GM19463 (cell line): ENCODE data around the gene ATAD2B.

ENCODE experiments used
- ATAC-seq: cut with Tn5 transposase; IDR thresholded peaks from one replicate; pipeline ENCODE4 v1.9.1; 2021; ENCODE audit warnings: mild to moderate bottlenecking, moderate library complexity; ENCODE audit not compliant: unreplicated experiment

Gene ATAD2B

DNA sequence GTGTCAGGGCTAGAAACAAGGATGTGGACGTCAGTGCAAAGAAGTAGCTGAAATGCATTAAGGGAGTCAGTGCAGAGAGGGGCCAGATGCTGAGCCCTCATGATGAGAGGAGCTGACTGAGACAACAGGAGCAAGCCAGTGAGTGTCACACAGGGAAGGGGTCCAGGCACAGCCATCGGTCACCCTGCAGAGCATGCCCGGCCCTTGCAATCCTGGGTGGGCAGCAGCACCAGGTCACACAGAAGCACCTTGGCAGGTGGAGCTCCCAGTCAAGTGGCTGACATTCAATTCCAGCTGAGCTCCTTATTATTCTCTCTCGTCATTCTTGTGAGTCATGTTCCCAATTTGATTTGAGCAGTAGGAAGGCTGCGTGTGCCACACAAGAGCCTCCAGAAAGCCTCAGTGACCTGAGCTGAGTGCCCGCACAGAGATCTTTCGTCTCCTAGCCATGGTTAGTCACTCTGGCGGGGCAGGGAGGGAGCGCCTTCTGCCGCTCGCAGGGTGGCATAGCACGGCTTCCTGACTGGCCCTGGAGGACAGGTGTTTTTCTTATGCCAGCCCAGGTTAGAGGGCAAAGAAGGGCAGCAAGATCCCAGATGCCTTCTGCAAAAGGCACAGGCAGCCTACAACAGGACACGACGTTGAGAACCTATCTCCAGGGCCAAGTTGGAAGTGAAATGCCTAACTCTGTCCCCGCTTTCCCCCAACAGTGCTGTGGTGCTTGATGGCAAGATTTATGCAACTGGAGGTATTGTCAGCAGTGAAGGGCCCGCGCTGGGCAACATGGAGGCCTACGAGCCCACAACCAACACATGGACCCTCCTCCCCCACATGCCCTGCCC is 220.9 kb downstream of the ATAD2B start:
- ATAC-seq: no peak

DNA sequence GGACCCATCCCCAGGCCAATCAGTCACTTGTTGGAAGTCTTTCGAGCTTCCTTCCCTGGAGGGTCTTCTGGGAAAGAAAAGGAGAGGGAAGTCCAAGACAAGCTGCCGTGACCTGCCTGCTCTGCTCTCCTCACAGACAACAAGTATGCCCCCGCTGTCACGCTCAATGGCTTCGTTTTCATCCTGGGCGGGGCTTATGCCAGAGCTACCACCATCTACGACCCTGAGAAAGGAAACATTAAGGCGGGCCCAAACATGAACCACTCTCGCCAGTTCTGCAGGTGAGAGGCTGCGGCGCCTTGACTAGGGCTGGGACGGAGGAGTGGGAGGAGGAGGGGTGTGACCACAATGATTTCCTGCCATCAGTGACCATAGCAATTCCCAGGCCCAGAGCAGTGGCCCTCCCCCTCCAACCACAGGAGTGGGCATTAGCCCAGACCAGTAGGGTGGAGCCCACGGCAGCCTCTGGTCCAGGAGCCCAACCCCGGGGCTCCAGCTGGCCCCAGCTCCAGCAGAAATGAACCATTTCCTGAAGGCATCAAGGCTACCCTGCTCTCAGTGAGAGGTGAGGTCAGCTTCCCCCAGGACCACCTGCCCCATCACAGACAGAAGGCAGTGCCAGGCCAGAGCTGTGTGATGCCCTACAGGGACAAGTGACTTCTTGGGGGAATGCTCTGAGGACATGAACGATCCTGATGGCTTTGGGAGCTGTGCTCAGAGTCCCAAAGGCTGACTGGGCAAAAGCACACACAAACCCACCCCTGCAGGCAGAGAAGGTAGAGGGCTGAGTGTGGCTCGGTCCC is 223.1 kb downstream of the ATAD2B start:
- ATAC-seq: no peak

DNA sequence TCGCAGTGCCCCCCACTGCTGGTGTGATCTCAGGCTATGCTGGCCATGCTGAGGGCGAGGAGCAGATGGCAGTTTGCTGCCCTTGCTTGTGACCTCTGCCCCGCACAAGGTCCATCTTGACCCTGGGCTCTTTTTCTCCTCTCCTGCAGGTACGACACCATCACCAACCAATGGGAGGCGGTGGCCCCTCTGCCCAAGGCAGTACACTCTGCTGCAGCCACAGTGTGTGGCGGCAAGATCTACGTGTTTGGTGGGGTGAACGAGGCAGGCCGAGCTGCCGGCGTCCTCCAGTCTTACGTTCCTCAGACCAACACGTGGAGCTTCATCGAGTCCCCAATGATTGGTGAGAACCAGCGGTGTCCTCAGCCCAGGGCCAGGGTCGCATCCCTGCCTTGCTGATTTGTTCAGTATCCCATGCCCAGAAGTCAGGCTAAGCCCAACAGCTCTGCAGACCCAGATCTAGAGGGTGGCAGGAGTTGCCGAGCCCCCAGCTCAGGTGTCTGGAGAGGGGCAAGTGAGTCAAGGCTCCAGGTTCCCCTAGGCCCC is 223.8 kb downstream of the ATAD2B start:
- no peak for ATAC-seq

DNA sequence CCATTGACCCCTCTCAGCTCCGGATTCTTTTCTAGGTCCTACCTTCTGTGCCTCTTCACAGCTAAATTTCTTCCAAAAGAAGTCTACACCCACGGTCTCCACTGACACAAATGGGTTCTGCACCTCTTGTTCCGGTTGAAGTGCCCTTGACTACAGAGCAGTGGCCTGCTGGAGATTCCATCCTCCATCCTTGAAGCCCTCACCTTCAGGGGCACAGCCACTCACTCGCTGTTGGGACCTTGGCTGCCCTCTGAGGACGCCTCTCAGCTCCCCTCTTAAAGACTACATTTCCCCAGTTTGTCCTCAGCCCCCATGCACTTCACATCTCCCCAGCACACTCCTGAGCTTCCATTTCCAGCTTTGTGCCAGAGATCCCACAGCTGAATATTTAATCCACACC is 226.3 kb downstream of the ATAD2B start:
- no peak for ATAC-seq

DNA sequence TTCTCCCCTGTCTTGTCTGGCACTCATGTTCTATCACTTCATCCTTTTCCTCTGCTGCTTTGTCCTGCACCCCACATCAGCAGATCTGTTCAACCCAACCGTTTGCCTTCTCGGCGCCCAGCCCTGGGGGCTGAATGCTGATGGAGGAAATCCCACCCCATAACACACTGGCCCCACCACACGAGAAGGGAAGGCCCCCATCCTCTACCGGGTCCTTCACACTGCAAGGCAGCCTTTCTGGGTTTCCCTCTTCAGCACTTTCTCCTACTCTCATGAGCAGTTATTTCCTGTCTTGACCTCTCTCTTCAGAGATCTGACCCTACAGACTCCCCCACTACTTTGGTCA is 227.4 kb downstream of the ATAD2B start:
- ATAC-seq: no peak

DNA sequence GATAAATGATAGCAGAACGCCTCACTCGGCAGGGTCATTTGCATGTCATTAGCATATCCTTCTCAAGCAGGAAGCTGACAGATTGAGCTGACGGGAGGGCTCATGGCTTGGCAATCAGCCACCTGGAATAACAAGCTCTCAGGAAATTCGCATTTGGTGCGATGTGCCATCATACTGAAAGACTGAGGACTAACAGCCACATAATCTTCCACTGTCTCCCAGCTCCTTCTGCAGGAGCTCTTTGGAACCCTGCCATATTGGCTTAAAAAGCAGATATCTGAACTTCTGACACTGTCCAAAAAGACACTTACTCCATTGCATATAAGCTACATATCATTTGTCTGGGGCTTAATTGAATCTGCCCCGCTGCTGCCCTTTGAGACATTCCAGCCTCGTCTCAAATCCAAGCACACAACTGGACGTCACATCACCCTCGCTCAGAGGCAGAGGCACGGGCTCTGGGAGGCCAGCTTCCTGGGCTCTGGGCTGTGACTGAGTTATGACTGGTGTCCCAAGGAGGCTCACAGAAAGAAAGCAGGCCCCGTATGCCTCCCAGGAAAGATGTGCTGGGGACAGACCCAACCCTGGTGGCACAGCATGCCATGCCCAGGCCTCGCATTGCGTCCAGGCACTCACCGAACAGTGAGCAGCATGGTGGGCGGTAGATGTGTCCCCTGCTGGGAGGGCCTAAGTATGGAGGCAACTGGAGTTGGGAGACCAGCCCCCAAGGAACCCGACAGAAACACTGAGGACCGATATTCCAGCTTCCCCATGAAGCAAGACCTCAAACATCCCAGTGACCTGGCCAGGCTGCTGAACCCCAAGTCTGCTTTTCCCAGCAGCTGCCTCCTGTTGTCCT is 228.0 kb downstream of the ATAD2B start:
- ATAC-seq: no peak
